Kidney (tissue), 14 donors: ENCODE results near the gene FBXO48. TPM values are rescaled to one million over a fixed set of nuclear protein-coding genes. Genes with fewer than 3 reads are reported as not detected.

Experiments used
- DNase-seq, 5 donors: peaks; one replicate each; pipeline ENCODE4 v3.0.0-alpha.2; 2013 to 2020
- FAIRE-seq: peaks from 2 replicates; lab custom pipeline; 2012; peaks lifted over from hg19 to GRCh38; lab: Jason Lieb, UNC
- H3K27ac ChIP-seq, 2 donors: one replicate each; pipeline ENCODE4 v1.7.0; 2013; ENCODE audit warnings: low read depth in 2 of 2, low read length in 2 of 2, inconsistent platforms in 1 of 2
- H3K27me3 ChIP-seq: one replicate; pipeline ENCODE4 v1.7.1; 2013; ENCODE audit warnings: low read length, inconsistent platforms; ENCODE audit not compliant: control insufficient read depth, insufficient read depth
- H3K36me3 ChIP-seq, 3 donors: one replicate each; pipeline versions ENCODE4 v1.7.0 to v1.7.1; 2013; ENCODE audit warnings: low read length in 3 of 3, control low read depth in 1 of 3, inconsistent platforms in 1 of 3; ENCODE audit not compliant: insufficient read depth in 3 of 3, control insufficient read depth in 2 of 3
- H3K4me1 ChIP-seq, 3 donors: one replicate each; pipeline versions ENCODE4 v1.7.0 to v1.7.1; 2013; ENCODE audit warnings: low read length in 3 of 3, inconsistent platforms in 1 of 3, low read depth in 1 of 3; ENCODE audit not compliant: control insufficient read depth in 2 of 3, insufficient read depth in 2 of 3
- H3K4me3 ChIP-seq, 3 donors: one replicate each; pipeline versions ENCODE4 v1.7.0 to v1.8.1; 2013; ENCODE audit warnings: low read length in 3 of 3, control low read depth in 1 of 3, inconsistent platforms in 1 of 3
- H3K9ac ChIP-seq, 3 donors: one replicate each; pipeline versions ENCODE4 v1.7.0 to v1.7.1; 2013; ENCODE audit warnings: low read length in 3 of 3, control low read depth in 1 of 3, inconsistent platforms in 1 of 3
- H3K9me3 ChIP-seq, 3 donors: one replicate each; pipeline versions ENCODE4 v1.7.0 to v1.7.1; 2013; ENCODE audit warnings: low read length in 3 of 3, control low read depth in 1 of 3, inconsistent platforms in 1 of 3; ENCODE audit not compliant: control insufficient read depth in 2 of 3, insufficient read depth in 1 of 3
- CTCF ChIP-seq: IDR thresholded peaks from 3 replicates; pipeline ENCODE4 v1.5.1; 2012; ENCODE audit warnings: mild to moderate bottlenecking, moderate library complexity, borderline replicate concordance; ENCODE audit not compliant: insufficient read depth; ENCODE audit errors: extremely low read depth
- intact Hi-C: fragments of 100-400 bp; cut with DNase I; formaldehyde crosslinking; loops from one replicate; pipeline ENCODE4 v1.11.1; 2022
- polyA plus RNA-seq: library from polyadenylated mRNA; stranded (reverse); fragments of 350-450 nt; fragmentation: Illumina TruSeq; extraction: RNeasy Lipid Tissue Mini Kit (QIAGEN cat#74804); gene quantifications from one replicate; pipeline ENCODE4 v1.2.3, GENCODE V29; 2014; ENCODE audit warnings: low read depth, low replicate concordance; ENCODE audit not compliant: insufficient read depth
- total RNA-seq: library from RNA; stranded (reverse); fragmentation: NEBNext Ultra II Directional; extraction: Animal tissue kit (Norgen Biotek cat#: 25700); gene quantifications from one replicate; pipeline ENCODE4 v1.2.1, GENCODE V29; 2021
- donor health status: control.
- donor health status: control.
- donor health status: control.
- donor health status: control.
- donor health status: control.
- donor health status: DM: yes; HTN: yes; CAD: no.
- donor health status: Normal renal cell carcinoma (clear cell type).

Gene FBXO48
- total and polyA plus RNA-seq, 2 donors from 2014 or later = 0.86 to 1.3 TPM

GRCh38 chr2:68436270-68436669 lies 30.8 kb downstream of the FBXO48 start:
- H3K9ac ChIP-seq = no peak overlapping the region
- H3K4me3 ChIP-seq = no peak overlapping the region
- H3K27me3 ChIP-seq = no peaks in the 10 kb centered on the region
- H3K9me3 ChIP-seq = no peaks in the 10 kb centered on the region
- H3K27ac ChIP-seq = peak overlapping the region in 1 of 2 donors; percentile 34
- peak in 2 of 5 donors; percentile 34 to 40 for DNase-seq
- FAIRE-seq = no peak
- intact Hi-C loops = loop anchor here (5.0 kb wide), 1 partner anchor 309 kb away; no protein-coding TSS in a partner anchor
- no peaks in the 10 kb centered on the region for H3K36me3 ChIP-seq
- TF ChIP-seq CTCF = no peak
- H3K4me1 ChIP-seq = peaks cover 0 to 4% (median 0%) of the 10 kb centered on the region in 3 donors

DNA sequence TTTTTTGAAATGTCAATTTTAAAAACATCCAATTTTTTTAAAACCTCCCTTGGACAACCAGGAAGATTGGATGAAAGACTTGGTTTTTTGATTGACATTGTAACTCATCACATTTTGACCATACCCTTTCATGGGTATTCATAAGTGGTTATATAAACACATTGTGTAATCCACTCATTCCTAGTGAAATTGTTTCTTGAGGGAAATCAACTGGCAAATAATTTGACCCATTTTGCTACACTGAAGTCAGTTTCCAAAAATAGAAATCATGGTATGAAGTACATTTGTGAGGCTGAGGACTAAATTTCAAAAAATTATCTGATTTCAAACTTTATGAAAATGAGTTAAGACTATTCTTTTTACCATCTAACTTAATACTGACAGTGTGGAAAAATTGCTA lies 31.5 kb downstream of the FBXO48 start:
- Histone ChIP-seq H3K9ac (no peak overlapping the region), H3K4me1 (peaks cover 0 to 4% (median 0%) of the 10 kb centered on the region in 3 donors), H3K36me3 (no peaks in the 10 kb centered on the region), H3K27ac (no peak overlapping the region), H3K27me3 (no peaks in the 10 kb centered on the region), H3K4me3 (no peak overlapping the region), H3K9me3 (no peaks in the 10 kb centered on the region)
- DNase-seq (no peak), FAIRE-seq (no peak)
- TF ChIP-seq CTCF = no peak
- intact Hi-C loops = loop anchor here (5.0 kb wide), 1 partner anchor 308 kb away; no protein-coding TSS in a partner anchor

DNA sequence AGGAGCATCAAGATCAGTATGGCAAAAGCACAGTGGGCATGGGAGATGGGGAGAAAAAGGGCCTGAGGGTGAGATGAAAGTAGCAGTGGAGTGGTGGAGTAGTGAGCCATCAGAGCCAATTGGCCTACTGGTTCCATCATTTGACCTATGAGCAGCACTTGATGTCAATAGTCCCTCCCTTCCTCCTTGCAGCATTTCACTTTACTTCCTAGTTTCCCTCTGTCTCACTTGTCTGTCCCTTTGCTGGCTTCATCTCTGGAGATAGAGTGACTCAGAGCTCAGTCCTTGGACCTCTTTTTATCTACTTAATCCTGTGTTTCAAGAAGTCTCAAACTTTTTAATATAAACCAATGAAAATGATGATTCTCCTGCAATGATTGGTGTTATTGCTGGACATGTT lies 32.1 kb downstream of the FBXO48 start:
- Histone ChIP-seq H3K4me1 (peaks cover 0 to 4% (median 0%) of the 10 kb centered on the region in 3 donors), H3K36me3 (no peaks in the 10 kb centered on the region), H3K9ac (no peak overlapping the region), H3K9me3 (no peaks in the 10 kb centered on the region), H3K27ac (no peak overlapping the region), H3K27me3 (no peaks in the 10 kb centered on the region), H3K4me3 (no peak overlapping the region)
- no peak for TF ChIP-seq CTCF
- DNase-seq (no peak), FAIRE-seq (no peak)
- intact Hi-C loops = loop anchor here (5.0 kb wide), 1 partner anchor 308 kb away; no protein-coding TSS in a partner anchor
